Superior temporal gyrus (tissue), 1 donor: ENCODE data around the gene C1orf167.
A peak's percentile ranks its signal among the peaks of the same experiment; 100 is the strongest.

Source experiments
- DNase-seq: peaks from one replicate; pipeline ENCODE4 v3.0.0-alpha.2; 2016; ENCODE audit errors: extremely low spot score

Gene C1orf167

DNA sequence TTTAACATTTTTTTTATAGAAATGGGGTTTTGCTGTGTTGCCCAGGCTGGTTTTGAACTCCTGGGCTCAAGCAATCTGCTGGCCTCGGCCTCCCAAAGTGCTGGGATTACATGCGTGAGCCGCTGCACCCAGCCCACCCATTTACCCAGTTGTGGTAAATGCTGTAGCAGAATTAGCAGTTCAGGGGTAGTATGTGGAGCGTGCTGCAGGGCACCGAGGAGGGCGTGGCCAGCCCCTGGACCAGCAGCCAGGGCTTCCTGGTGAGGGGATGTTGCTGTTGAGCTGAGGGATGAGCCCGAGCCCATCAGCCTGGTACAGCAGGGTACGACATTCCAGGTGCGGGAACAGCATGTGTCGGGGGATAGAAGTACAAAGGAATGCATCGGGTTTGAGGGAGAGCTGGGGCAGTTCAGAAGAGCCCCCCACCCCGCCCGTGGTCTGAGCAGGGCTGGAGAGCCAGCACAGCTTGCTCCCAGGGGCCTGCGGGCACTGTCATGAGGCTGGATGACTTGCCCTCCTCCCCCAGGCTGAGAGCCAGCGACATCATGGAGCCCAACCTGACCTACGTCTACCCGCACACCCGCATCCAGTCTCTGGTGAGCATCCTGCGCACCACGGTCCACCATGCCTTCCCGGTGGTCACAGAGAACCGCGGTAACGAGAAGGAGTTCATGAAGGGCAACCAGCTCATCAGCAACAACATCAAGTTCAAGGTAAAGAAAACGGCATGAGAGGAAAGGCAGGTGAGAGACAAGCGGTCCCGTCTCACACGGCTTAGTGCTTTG is 73.6 kb downstream of the C1orf167 start:
- no peak for DNase-seq

DNA sequence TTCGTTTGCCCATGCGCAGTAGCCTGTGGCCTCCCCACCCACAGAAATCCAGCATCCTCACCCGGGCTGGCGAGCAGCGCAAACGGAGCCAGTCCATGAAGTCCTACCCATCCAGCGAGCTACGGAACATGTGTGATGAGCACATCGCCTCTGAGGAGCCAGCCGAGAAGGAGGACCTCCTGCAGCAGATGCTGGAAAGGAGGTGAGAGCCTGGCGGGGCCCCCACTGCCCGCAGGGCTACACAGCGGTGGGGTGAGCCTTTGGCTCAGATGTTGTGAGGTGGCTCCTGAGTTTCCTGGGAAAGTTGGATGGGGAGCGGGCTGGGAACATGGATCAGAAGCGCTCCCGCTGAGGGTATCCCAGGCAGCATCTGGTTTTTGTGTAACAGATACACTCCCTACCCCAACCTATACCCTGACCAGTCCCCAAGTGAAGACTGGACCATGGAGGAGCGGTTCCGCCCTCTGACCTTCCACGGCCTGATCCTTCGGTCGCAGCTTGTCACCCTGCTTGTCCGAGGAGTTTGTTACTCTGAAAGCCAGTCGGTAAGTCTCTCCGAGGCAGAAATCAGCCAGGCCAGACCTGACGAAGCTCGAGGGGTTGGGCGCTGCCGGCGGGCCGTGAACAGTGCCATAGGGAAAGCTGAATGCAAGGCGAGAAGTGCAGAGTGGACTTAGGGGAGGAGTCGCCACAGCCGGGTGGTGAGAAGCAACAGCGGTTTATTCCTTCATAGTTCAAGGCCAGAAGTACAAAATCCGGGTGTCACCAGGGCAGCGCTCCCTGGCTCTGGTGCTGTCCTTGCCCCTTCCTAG is 75.2 kb downstream of the C1orf167 start:
- no peak for DNase-seq

DNA sequence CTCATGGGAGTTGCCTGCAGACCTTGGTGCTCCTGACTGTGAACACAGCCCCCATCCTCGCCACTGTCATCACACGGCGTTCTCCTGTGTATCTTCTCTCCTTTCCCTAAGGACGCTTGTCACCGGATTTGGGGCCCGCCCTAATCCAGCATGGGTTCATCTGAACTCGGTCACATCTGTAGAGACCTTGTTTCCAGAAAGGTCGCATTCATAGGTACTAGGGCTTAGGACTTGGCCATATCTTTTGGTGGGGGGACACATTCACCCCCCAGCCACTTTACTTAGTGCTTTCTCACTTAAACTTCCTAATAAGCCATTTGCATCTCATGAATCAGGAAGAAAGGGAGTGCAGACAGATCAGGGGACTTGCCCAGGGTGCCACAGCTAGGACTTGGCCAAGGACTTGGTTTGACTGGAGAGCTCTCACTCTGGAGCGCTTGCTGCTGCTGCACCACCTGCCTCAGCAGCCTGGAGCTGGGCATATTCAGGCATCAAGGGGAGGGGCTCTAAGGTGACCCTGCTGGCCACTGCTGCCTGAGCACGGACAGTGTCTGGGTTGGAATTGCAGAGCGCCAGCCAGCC is 75.9 kb downstream of the C1orf167 start:
- DNase-seq = no peak

DNA sequence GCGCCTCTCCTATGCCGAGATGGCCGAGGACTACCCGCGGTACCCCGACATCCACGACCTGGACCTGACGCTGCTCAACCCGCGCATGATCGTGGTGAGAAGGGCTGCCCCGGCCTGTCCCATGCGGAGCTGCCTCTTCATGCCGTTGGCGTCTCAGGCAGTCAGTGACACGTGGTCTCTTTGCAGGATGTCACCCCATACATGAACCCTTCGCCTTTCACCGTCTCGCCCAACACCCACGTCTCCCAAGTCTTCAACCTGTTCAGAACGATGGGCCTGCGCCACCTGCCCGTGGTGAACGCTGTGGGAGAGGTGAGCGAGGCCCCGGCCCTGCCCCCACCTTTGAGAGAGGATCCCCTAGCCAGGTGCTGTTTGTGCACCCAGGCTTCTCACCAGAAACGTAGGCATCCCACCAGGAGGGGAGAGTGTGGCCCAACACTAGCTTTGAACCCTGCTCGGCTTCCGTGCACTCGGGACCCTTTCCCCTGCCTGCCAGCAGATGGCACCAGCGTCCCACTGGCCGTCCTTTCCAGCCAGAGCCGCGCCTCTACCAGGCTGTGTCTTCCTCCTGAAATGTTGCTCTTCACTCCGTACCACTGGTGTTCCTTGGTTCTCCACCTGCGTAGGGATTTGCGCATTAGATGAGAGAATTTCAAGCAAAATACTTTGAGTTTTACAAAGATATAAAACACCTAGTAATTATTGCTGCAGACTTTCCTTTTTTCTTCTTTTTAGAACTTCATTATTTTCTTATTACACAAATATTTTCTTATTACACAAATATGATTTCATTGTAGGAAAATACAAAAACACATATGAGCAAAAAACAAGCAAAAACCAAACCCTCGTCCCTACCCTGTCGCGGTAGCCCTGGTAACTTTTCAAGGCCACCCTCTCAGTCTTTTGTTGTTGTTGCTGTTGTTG is 76.6 kb downstream of the C1orf167 start:
- DNase-seq = peak; percentile 82
